Mucosa of descending colon (tissue), 3 donors: ENCODE data around the gene GALNT10. TPM values are rescaled to one million over a fixed set of nuclear protein-coding genes. Genes with fewer than 3 reads are reported as not detected.

Source experiments
- ATAC-seq: fragments of 200-7000 bp; cut with Tn5 transposase; one replicate; pipeline ENCODE4 v1.9.1; 2020; ENCODE audit warnings: mild to moderate bottlenecking, moderate library complexity
- DNase-seq, 3 donors: peaks; one replicate each; pipeline ENCODE4 v3.0.0-alpha.2; 2020
- H3K36me3 ChIP-seq: fragments of 200-600 bp; one replicate; pipeline ENCODE4 v1.8.0; 2021; ENCODE audit warnings: low read depth, mild to moderate bottlenecking
- H3K4me1 ChIP-seq: fragments of 200-600 bp; one replicate; pipeline ENCODE4 v1.8.0; 2021; ENCODE audit warnings: low read depth, mild to moderate bottlenecking
- H3K4me3 ChIP-seq: fragments of 200-600 bp; one replicate; pipeline ENCODE4 v1.8.0; 2021; ENCODE audit warnings: mild to moderate bottlenecking
- H3K9me3 ChIP-seq: fragments of 200-600 bp; one replicate; pipeline ENCODE4 v1.8.0; 2021; ENCODE audit warnings: mild to moderate bottlenecking
- intact Hi-C, 2 donors: fragments of 100-400 bp; cut with DNase I in 1 of 2; cut with micrococcal nuclease in 1 of 2; formaldehyde crosslinking; loops; one replicate each; pipeline versions ENCODE4 v1.11.0 to v1.11.1; 2022; cut with DNase I, micrococcal nuclease
- total RNA-seq, 3 donors: library from RNA; stranded (reverse); fragmentation: NEBNext Ultra II Directional in 2 of 3; extraction: Animal tissue kit (Norgen Biotek cat#: 25700) in 2 of 3; gene quantifications; one replicate each; pipeline versions ENCODE4 v1.2.1 to v1.2.4, GENCODE V29; 2021 to 2023
- TF ChIP-seq, protein P1 (sequence below): fragments of 200-600 bp; IDR thresholded peaks from one replicate; pipeline ENCODE4 v1.8.0; 2022; ENCODE audit warnings: antibody characterized with exemption, mild to moderate bottlenecking
- donor health status: DM: no; HTN: no; CAD: no; lungs with moderate emphysema.
- donor health status: DM: no; HTN: no; CAD: no.
- donor health status: DM: no; HTN: yes; CAD: no.

Gene GALNT10
- total RNA-seq, 3 donors from 2014 or later = 38.5 to 51.5 (median 41.4) TPM

DNA sequence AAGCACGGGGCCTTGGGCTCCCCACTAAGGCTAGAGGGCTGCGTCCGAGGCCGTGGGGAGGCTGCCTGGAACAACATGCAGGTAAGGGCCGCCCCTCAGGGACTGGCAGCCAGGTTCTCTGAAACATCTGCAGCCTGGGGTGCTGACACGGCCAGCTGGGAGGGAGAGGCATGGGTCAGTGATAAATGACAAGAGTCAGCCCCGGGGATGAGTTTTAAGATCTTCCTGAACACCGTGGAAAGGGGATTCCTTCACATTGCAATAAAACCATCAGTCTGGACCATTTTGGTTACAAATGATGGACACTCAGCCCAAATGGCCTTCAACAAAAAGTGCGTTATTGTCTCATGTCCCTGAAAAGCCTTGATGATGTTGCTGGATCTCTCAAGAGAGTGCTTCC lies 222.4 kb downstream of the GALNT10 start:
- intact Hi-C loops = no loop called here
- ATAC-seq = no peak
- Histone ChIP-seq H3K36me3 (no peaks in the 10 kb centered on the region), H3K9me3 (no peaks in the 10 kb centered on the region), H3K4me3 (no peak overlapping the region), H3K4me1 (no peaks in the 10 kb centered on the region)
- TF ChIP-seq, protein P1, sequence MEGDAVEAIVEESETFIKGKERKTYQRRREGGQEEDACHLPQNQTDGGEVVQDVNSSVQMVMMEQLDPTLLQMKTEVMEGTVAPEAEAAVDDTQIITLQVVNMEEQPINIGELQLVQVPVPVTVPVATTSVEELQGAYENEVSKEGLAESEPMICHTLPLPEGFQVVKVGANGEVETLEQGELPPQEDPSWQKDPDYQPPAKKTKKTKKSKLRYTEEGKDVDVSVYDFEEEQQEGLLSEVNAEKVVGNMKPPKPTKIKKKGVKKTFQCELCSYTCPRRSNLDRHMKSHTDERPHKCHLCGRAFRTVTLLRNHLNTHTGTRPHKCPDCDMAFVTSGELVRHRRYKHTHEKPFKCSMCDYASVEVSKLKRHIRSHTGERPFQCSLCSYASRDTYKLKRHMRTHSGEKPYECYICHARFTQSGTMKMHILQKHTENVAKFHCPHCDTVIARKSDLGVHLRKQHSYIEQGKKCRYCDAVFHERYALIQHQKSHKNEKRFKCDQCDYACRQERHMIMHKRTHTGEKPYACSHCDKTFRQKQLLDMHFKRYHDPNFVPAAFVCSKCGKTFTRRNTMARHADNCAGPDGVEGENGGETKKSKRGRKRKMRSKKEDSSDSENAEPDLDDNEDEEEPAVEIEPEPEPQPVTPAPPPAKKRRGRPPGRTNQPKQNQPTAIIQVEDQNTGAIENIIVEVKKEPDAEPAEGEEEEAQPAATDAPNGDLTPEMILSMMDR = no peak
- DNase-seq = no peak

DNA sequence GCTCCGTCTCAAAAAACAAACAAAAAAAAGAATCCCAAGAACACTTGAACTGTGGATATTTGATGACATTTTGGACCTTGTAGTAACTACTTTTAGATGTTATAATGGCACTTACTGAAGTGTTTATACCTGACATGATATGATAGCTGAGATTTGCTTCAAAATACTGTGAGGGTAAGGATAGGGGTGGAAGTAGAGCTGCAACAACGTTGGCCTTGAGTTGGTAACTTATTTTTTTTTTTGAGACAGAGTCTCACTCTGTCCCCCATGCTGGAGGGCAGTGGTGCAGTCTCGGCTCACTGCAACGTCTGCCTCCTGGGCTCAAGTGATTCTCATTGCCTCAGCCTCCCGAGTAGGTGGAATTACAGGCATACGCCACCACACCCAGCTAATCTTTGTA lies 224.6 kb downstream of the GALNT10 start:
- intact Hi-C loops = no loop called here
- no peak overlapping the region for H3K4me3 ChIP-seq
- TF ChIP-seq, protein P1 = no peak
- DNase-seq (no peak), ATAC-seq (no peak)
- H3K36me3 ChIP-seq = peaks cover 4% of the 10 kb centered on the region
- no peaks in the 10 kb centered on the region for H3K9me3 ChIP-seq
- H3K4me1 ChIP-seq = no peaks in the 10 kb centered on the region

DNA sequence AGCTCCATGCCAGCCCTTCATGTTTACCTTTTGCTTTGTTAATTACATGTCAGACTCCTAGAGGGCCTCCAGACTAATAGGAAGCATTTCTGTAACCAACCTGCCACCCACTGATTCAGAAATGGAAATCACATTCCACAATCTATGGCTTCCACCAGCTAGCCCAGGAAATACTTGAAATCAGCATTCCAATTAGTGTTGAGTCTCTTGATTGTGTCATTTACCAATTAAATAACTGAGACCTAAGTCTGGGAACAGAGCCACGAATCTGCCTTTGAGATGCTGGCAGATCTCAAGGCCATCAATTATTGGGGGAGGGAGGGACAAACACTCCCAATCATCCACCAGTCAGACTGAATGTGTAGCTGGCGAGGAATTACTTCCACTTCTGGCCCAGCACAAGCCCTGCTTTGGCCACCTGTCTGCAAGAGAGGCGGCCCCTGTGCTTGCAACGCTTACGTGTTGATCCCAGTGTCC lies 227.8 kb downstream of the GALNT10 start:
- Histone ChIP-seq H3K4me1 (no peaks in the 10 kb centered on the region), H3K4me3 (no peak overlapping the region), H3K9me3 (no peaks in the 10 kb centered on the region), H3K36me3 (peaks cover 4% of the 10 kb centered on the region)
- intact Hi-C loops = no loop called here
- TF ChIP-seq, protein P1 = no peak
- ATAC-seq (no peak), DNase-seq (no peak)

DNA sequence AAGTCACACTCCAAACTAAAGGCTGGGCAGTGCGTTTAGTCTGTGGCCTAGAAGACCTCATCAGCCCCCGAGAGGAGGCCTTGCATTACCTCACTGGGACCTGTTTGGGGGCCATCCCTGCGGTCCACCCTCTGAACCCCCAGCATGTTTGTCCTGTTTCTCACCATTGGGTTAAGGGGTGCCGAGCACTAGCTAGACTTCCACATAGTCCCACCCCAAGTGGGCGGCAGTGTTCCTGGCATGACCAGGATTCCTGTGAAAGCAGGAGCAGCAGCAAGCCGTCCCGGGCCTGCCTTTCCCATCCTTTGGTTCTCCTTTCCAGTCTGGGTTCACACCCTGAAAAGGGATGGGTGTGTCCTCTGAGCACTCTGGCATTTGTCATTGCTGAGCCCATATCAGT lies 228.7 kb downstream of the GALNT10 start:
- Histone ChIP-seq H3K4me1 (no peaks in the 10 kb centered on the region), H3K4me3 (no peak overlapping the region), H3K36me3 (peaks cover 4% of the 10 kb centered on the region), H3K9me3 (no peaks in the 10 kb centered on the region)
- DNase-seq = no peak
- no peak for ATAC-seq
- TF ChIP-seq, protein P1 = no peak
- intact Hi-C loops = no loop called here

DNA sequence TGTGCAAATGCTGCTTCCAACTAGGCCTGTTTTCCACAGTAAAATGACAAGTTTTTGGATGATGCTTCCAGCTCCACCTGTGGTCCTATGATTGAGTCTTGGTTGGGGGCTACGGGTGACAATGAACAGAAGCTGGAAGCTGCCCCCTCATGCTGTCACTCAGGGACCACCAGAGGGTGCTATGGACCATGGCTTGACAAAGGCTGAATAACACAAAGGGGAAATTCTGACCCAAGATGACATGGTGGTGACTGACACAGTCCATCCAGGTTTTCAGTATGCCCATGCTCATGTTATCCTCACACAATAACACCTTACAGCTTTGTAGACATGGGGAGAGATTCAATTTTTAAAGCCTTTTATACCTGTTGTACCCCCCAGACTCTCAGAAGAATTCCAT lies 231.3 kb downstream of the GALNT10 start:
- Histone ChIP-seq H3K4me1 (no peaks in the 10 kb centered on the region), H3K9me3 (no peaks in the 10 kb centered on the region), H3K36me3 (peaks cover 4% of the 10 kb centered on the region), H3K4me3 (no peak overlapping the region)
- TF ChIP-seq, protein P1 = no peak
- intact Hi-C loops = no loop called here
- DNase-seq (no peak), ATAC-seq (no peak)

DNA sequence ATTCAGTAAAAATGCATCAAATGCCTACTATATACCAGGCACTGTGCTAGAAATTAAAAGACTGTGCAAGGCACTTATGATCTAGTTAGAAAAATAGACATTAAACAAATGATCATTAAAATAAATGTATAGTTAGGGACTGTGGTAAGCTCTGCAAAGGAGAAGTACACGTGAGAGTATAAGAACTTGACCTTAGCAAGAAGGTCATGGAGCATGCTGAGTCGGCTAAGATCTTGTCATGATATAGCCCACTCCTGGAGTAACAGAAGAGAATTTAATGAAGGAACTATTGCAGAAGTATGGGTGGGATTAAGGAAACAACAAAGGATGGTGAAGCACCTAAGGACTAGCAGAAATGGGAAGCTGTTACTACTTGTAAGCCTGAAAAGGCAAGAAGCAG lies 231.8 kb downstream of the GALNT10 start:
- intact Hi-C loops = no loop called here
- TF ChIP-seq, protein P1 = no peak
- Histone ChIP-seq H3K4me1 (no peaks in the 10 kb centered on the region), H3K9me3 (no peaks in the 10 kb centered on the region), H3K4me3 (no peak overlapping the region), H3K36me3 (peaks cover 4% of the 10 kb centered on the region)
- DNase-seq (no peak), ATAC-seq (no peak)
